Measurements from ENCODE around the gene MXD3.
"Not testable (repeated sequence)": the region's sequence is repeated elsewhere in the genome, so short reads cannot be mapped to it uniquely, and the experiment has no call there.

MXD3 gene, protein sequence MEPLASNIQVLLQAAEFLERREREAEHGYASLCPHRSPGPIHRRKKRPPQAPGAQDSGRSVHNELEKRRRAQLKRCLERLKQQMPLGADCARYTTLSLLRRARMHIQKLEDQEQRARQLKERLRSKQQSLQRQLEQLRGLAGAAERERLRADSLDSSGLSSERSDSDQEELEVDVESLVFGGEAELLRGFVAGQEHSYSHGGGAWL

DNA sequence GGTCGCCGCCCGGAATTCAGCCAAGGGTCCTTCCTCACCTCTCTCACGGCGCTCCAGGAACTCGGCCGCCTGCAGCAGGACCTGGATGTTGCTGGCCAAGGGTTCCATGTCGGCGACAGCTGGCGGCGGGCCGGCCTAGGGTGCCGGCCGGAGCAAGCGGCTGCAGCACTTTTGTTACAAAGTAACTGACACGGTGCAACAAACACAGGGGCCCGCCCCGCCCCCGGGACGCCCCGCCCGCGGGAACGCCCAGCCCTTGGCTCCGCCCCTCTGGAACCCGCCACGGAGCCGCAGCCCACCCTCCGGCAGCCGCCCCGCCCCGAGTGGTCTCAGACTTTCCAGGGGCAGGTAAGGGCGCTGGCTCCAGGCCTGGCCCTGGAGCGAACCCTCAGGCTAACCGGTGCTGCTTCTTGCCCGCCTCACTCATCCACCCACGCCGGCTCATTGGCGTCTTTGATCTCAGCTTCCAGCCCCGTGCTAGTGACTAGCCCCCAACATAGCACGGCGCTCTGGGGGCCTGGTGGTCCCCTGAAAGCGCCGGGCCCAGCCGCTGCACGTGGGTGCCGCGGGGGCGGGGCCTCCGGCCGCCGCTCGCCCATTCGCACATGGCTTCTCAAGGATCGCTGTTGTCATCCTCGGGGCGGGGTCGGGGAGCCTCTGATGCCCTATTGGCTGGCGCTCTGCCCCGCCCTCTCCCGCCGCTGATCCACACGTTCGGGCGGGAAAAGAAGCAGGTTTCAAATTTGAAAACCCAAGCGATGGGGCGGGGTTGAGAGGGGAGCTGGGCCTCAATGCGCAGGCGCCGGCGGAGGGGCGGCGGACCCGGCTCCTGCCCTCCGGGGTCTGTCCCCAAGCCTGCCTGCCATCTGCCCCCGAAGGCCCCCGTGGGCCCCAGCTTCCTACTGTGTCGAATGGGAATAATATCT is at the start of gene MXD3:
MXD3 (minus strand) TSS at position 176 of the 926 bp plus-strand sequence; CDS start at position 108, 68 bp downstream.
- POLR2A ChIA-PET (ENCODE audit: low non-redundant PET): no interaction called here
- peak within 1 kb of the TSS; percentile 84 for H3K27ac ChIP-seq
- DNase-seq (ENCODE audit: low spot score): peak; percentile 99
- CTCF ChIA-PET: interaction anchor here (0.6 to 3.3 kb wide), 9 partner anchors 10 to 199 kb away, joined by 3 to 12 read pairs (median 4); no protein-coding TSS in a partner anchor
- TF ChIP-seq CTCF (conservative IDR thresholded peaks at IDR 0.05; ENCODE audit: low read depth): no peak

DNA sequence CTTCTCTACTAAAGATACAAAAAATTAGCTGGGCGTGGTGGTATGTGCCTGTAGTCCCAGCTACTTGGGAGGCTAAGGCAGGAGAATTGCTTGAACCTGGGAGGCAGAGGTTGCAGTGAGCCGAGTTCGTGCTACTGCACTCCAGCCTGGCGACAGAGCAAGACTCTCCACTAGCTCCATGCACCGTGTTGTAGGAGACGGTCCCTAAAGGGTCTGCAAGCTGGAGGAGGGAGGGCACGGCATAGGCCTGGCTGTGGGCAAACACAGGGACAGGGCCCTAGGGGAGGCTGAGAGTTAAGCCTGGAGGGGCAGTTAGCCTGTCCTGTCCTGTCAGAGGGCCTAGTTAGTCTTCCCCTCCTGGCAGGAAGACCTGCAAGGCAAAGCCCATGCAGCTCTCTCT is 49.0 kb upstream of the MXD3 start:
- peak overlapping the region; percentile 89 for H3K27ac ChIP-seq
- POLR2A ChIA-PET (ENCODE audit: low non-redundant PET); DNase-seq (ENCODE audit: low spot score): not testable (repeated sequence)
- CTCF ChIA-PET: interaction anchor here (1.0 to 2.3 kb wide), 5 partner anchors 8 to 42 kb away, joined by 3 to 14 read pairs (median 4); no protein-coding TSS in a partner anchor

DNA sequence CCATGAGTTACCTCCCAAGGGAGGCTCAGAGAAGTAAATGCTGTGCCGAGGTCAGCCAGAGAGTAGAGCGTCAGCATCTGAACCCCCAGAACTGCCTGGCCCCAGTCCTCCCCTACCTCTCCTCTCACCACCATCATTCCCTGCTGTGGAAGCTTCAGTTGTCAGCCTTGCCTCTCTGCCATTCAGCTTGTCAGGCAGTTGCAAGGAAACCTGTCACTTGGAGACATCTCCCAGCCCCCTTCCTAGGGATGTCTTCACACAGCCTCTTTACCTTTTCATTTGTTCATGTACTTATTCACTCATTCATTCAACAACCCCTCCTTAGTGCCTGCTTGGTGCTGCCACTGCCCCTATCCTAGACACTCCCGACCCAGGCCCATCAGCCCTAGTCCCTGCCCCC is 48.2 kb upstream of the MXD3 start:
- peak overlapping the region; percentile 89; the same call in 1 of the 2 replicates for H3K27ac ChIP-seq
- TF ChIP-seq CTCF (conservative IDR thresholded peaks at IDR 0.05; ENCODE audit: low read depth): no peak
- POLR2A ChIA-PET (ENCODE audit: low non-redundant PET): no interaction called here
- no peak for DNase-seq (ENCODE audit: low spot score)
- CTCF ChIA-PET: interaction anchor here (2.3 kb wide), 1 partner anchor 9 kb away, joined by 8 read pairs; no protein-coding TSS in a partner anchor

DNA sequence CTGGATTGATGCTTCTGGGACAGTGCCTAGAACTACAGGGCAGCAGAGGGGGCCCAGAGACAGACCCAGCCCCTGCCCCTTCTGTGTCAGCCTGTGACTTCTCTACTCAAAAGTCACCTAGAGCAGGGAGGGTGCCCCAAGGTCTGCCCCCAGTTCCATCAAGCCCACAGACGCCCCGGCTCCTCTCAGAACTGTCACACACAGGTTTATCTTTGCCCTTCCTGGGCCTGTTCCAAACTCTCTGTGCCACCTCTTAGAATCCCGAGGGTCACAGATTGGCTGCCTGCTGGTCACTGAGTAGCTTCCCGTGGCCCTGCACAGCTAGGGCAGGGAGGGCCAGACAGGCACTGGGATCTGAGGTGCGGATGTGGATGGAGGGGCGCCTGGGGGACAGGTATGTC is 47.8 kb upstream of the MXD3 start:
- no peak for TF ChIP-seq CTCF (conservative IDR thresholded peaks at IDR 0.05; ENCODE audit: low read depth)
- H3K27ac ChIP-seq: peak overlapping the region; percentile 89; the same call in 1 of the 2 replicates
- POLR2A ChIA-PET (ENCODE audit: low non-redundant PET): no interaction called here
- CTCF ChIA-PET: interaction anchor here (2.3 kb wide), 1 partner anchor 10 kb away, joined by 8 read pairs; no protein-coding TSS in a partner anchor
- DNase-seq (ENCODE audit: low spot score): no peak

- POLR2A ChIA-PET (ENCODE audit: low non-redundant PET): no interaction called here
- H3K27ac ChIP-seq: peak overlapping the region; percentile 89
- CTCF ChIA-PET: interaction anchor here (0.6 to 1.7 kb wide), 4 partner anchors 12 to 96 kb away, joined by 4 to 5 read pairs (median 4); no protein-coding TSS in a partner anchor
- no peak for DNase-seq (ENCODE audit: low spot score)
- TF ChIP-seq CTCF (conservative IDR thresholded peaks at IDR 0.05; ENCODE audit: low read depth): no peak
Observed at GRCh38 chr5:177358370-177358819, 46.7 kb upstream of the MXD3 start.

DNA sequence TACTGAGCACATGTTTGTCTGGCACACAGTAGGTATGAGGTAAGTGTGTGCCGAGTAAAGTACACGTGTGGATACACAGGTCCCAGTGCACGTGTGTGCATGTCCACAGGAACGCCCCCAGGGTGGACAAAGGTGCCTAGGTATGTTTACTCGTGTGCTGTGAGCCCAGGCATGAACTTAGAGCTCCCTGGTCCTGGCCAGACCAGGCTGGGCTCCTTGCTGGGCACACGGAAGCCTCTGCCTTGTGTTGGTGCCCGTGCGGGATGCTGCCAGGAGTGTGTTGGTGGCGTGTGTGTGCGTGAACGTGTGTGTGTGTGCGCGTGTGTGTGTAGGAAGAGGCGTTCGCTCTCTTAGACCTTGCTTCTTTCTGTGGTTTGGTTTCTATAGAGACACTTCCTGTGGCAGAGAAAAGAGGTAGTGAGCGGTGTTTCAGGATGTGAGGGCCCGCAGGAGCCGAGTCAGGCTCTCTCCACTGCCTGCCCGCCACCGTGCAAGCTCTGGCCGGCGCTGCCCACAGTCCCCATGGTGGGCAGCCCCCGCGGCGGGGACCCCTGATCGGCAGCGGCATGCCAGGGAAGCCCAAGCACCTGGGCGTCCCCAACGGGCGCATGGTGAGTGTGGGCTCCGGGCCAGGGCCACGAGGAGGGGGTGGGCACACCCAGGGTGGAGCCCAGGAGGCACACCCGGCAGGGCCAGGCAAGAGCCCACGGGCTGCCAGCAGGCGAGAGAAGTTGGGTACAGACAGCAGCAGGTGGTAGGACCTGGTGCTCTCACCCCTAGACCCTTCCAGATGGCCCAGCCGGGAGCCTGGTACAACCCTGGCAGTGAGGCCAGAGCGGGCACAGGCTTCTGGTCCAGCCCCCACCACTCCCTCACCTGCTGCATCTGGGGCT is 46.0 kb upstream of the MXD3 start, which contains the start of gene RGS14:
RGS14 (plus strand) TSS at position 466 of the 893 bp plus-strand sequence; CDS start at position 567, 101 bp downstream.
- TF ChIP-seq CTCF (conservative IDR thresholded peaks at IDR 0.05; ENCODE audit: low read depth): no peak
- ChIA-PET POLR2A (ENCODE audit: low non-redundant PET) (no interaction called here), CTCF (interaction anchor here (0.6 to 1.7 kb wide), 5 partner anchors 13 to 97 kb away, joined by 3 to 5 read pairs (median 4); no protein-coding TSS in a partner anchor)
- peak within 1 kb of the TSS; percentile 89 for H3K27ac ChIP-seq
- peak; percentile 62 for DNase-seq (ENCODE audit: low spot score)
